Erythroblast (primary cell): ENCODE data around the gene SH2D4B.

Experiments
- GATA1 ChIP-seq: IDR thresholded peaks from 2 replicates; pipeline ENCODE4 v1.6.1; 2011; ENCODE audit warnings: low read depth, mild to moderate bottlenecking, control low read depth, low read length, moderate library complexity
- POLR2A ChIP-seq: IDR thresholded peaks from 2 replicates; pipeline ENCODE4 v1.6.1; 2011; ENCODE audit warnings: mild to moderate bottlenecking, low read length

- TF ChIP-seq POLR2A (peak; percentile 45), GATA1 (peak; percentile 85)
Observed at GRCh38 chr10:80497187-80498077, 40.3 kb upstream of the SH2D4B start.
